ENCODE results near the gene ZNF616.

The ZNF616 gene

DNA sequence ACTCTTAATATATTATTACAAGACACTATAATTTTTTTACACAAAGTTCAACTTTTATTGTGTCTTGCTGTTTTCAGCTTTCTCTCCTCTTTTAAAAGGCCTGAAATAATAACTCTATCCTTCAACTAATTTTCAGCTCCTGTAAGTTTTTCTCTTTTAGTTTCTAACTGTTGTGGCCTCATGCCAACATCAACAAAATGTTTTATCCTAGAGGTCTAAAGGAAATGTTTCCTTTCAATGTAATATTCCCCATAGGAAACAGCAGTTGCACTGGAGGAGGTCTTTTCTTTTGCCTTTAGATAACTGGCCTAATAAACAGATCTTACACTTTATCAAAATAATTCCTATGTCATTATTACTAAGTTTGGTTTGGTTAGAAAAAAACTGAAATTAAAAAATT is 8.5 kb upstream of the ZNF616 start:
- Histone ChIP-seq H3K79me2 (ENCODE audit: control insufficient read depth, low read length) (no peaks in the 10 kb centered on the region), H3K36me3 (ENCODE audit: control insufficient read depth, low read length) (no peaks in the 10 kb centered on the region), H3F3A (ENCODE audit: control insufficient read depth, insufficient read depth) (no peaks in the 10 kb centered on the region), H3K4me3 (ENCODE audit: low read length) (no peak overlapping the region), H3K4me2 (ENCODE audit: low read length) (no peak overlapping the region), H3K9me2 (replicated peaks; ENCODE audit: control insufficient read depth, low read length) (no peaks in the 10 kb centered on the region), H3K27ac (ENCODE audit: low read depth, low read length) (no peak overlapping the region), H3K4me1 (ENCODE audit: control insufficient read depth, low read length) (no peaks in the 10 kb centered on the region), H4K20me1 (ENCODE audit: control insufficient read depth, insufficient read depth, low read depth, low read length) (no peaks in the 10 kb centered on the region), H3K27me3 (ENCODE audit: control insufficient read depth, low read length) (no peaks in the 10 kb centered on the region), H3K9me3 (ENCODE audit: control insufficient read depth, insufficient read depth, low read length) (peaks cover 4% of the 10 kb centered on the region; the same call in 1 of the 2 replicates)
- TF ChIP-seq, protein P1, sequence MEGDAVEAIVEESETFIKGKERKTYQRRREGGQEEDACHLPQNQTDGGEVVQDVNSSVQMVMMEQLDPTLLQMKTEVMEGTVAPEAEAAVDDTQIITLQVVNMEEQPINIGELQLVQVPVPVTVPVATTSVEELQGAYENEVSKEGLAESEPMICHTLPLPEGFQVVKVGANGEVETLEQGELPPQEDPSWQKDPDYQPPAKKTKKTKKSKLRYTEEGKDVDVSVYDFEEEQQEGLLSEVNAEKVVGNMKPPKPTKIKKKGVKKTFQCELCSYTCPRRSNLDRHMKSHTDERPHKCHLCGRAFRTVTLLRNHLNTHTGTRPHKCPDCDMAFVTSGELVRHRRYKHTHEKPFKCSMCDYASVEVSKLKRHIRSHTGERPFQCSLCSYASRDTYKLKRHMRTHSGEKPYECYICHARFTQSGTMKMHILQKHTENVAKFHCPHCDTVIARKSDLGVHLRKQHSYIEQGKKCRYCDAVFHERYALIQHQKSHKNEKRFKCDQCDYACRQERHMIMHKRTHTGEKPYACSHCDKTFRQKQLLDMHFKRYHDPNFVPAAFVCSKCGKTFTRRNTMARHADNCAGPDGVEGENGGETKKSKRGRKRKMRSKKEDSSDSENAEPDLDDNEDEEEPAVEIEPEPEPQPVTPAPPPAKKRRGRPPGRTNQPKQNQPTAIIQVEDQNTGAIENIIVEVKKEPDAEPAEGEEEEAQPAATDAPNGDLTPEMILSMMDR (IDR thresholded peaks at IDR 0.05; ENCODE audit: low read depth, low read length, poor library complexity, severe bottlenecking) = no peak
- TF ChIP-seq EZH2phosphoT487 (IDR thresholded peaks at IDR 0.05; ENCODE audit: borderline replicate concordance, low read length) = no peak

DNA sequence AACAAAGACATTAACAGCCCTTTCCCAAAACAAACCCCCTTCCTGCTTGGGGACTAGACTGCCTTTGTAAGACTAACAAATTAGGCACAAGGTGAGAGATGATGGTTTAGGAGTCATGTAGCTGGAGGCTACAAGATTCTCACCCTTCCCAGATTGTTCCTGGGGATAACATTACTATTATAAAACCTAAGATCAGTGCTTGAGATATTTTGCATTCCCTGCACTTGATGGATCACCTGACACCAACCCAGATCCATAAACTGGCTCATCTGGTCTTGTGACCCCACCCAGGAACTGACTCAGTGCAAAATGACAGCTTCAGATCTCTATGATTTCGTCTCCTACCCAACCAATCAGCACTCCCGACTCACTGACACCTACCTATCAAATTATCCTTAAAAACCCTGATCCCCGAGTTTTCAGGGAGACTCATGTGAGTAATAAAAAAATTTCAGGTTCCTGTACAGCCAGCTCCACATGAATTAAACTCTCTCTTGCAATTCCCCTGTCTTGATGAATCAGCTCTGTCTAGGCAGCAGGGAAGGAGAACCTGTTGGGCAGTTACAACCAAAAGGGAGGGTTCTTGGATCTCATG is 2.4 kb upstream of the ZNF616 start:
- Histone ChIP-seq H3K4me2 (ENCODE audit: low read length) (no peak overlapping the region), H3K79me2 (ENCODE audit: control insufficient read depth, low read length) (peaks cover 23% of the 10 kb centered on the region), H3K4me3 (ENCODE audit: low read length) (no peak overlapping the region), H3K27ac (ENCODE audit: low read depth, low read length) (no peak overlapping the region), H3K36me3 (ENCODE audit: control insufficient read depth, low read length) (peaks cover 4% of the 10 kb centered on the region; the same call in 1 of the 2 replicates), H3K27me3 (ENCODE audit: control insufficient read depth, low read length) (no peaks in the 10 kb centered on the region), H4K20me1 (ENCODE audit: control insufficient read depth, insufficient read depth, low read depth, low read length) (no peaks in the 10 kb centered on the region), H3F3A (ENCODE audit: control insufficient read depth, insufficient read depth) (peaks cover 3% of the 10 kb centered on the region; the same call in 1 of the 2 replicates), H3K4me1 (ENCODE audit: control insufficient read depth, low read length) (peaks cover 16% of the 10 kb centered on the region), H3K9me2 (replicated peaks; ENCODE audit: control insufficient read depth, low read length) (no peaks in the 10 kb centered on the region), H3K9me3 (ENCODE audit: control insufficient read depth, insufficient read depth, low read length) (peaks cover 13% of the 10 kb centered on the region)
- TF ChIP-seq, protein P1 (IDR thresholded peaks at IDR 0.05; ENCODE audit: low read depth, low read length, poor library complexity, severe bottlenecking) = no peak
- no peak for TF ChIP-seq EZH2phosphoT487 (IDR thresholded peaks at IDR 0.05; ENCODE audit: borderline replicate concordance, low read length)

DNA sequence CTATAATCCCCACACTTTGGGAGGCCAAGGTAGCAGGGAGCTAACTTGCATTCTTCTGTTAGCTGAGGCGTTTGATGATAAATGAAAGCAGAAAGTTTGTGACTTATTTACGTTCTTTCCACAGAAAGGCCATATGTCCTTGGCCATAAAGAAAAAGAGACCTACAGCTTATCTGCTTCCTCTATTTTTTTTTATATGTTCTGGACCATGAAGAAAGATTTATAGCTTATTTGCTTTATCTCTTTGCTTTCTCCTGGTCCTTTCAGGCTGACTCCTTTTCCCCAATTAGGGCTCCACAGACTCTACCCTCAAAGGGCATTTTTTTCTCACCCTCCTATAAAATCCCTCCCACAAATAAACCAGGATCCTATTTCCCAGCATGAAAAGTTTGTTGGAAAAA is 1.5 kb upstream of the ZNF616 start:
- TF ChIP-seq, protein P1 (IDR thresholded peaks at IDR 0.05; ENCODE audit: low read depth, low read length, poor library complexity, severe bottlenecking) = no peak
- TF ChIP-seq EZH2phosphoT487 (IDR thresholded peaks at IDR 0.05; ENCODE audit: borderline replicate concordance, low read length) = no peak
- H3K4me2 ChIP-seq (ENCODE audit: low read length) = no peak overlapping the region
- no peaks in the 10 kb centered on the region for H3K27me3 ChIP-seq (ENCODE audit: control insufficient read depth, low read length)
- peaks cover 19% of the 10 kb centered on the region for H3K9me3 ChIP-seq (ENCODE audit: control insufficient read depth, insufficient read depth, low read length)
- H3K36me3 ChIP-seq (ENCODE audit: control insufficient read depth, low read length) = peaks cover 8% of the 10 kb centered on the region; the same call in 1 of the 2 replicates
- peaks cover 29% of the 10 kb centered on the region for H3K79me2 ChIP-seq (ENCODE audit: control insufficient read depth, low read length)
- no peaks in the 10 kb centered on the region for H4K20me1 ChIP-seq (ENCODE audit: control insufficient read depth, insufficient read depth, low read depth, low read length)
- no peak overlapping the region for H3K4me3 ChIP-seq (ENCODE audit: low read length)
- H3K9me2 ChIP-seq (replicated peaks; ENCODE audit: control insufficient read depth, low read length) = no peaks in the 10 kb centered on the region
- peaks cover 3% of the 10 kb centered on the region; the same call in 1 of the 2 replicates for H3F3A ChIP-seq (ENCODE audit: control insufficient read depth, insufficient read depth)
- peaks cover 16% of the 10 kb centered on the region for H3K4me1 ChIP-seq (ENCODE audit: control insufficient read depth, low read length)
- no peak overlapping the region for H3K27ac ChIP-seq (ENCODE audit: low read depth, low read length)

Data from DOHH2 (cell line).